Panc1 (cell line): Measurements from ENCODE around the gene PROM2.

Source experiments
- CTCF ChIP-seq: fragments of 450-650 bp; IDR thresholded peaks from 2 replicates; pipeline ENCODE4 v1.5.1; 2017; ENCODE audit warnings: mild to moderate bottlenecking
- POLR2AphosphoS5 ChIP-seq: IDR thresholded peaks from 2 replicates; pipeline ENCODE4 v1.6.1; 2012; ENCODE audit warnings: mild to moderate bottlenecking, low read depth, low read length, moderate library complexity
- REST ChIP-seq, 2 experiments: IDR thresholded peaks; 2 replicates each; pipeline ENCODE4 v1.6.1; 2011 to 2012; ENCODE audit warnings: low read depth in 2 of 2, control low read depth in 1 of 2, low read length in 1 of 2, mild to moderate bottlenecking in 1 of 2, moderate library complexity in 1 of 2; ENCODE audit not compliant: insufficient read depth in 1 of 2
- TCF7L2 ChIP-seq: IDR thresholded peaks from 2 replicates; pipeline ENCODE4 v1.6.1; 2011; ENCODE audit warnings: mild to moderate bottlenecking, low read depth, low read length, inconsistent platforms

GRCh38 chr2:95274291-95275150 is at the start of gene PROM2:
- TF ChIP-seq POLR2AphosphoS5 (no peak), CTCF (no peak), TCF7L2 (no peak), REST (IDR thresholded peaks at IDR 0.05; ENCODE audit: insufficient read depth in 1 of 2, low read depth in 2 of 2, low read length in 1 of 2) (no peak)
